DND-41 (cell line): ENCODE results near the gene RAPGEF2.

Source experiments
- ATAC-seq: fragments of 200-7000 bp; cut with Tn5 transposase; 3 replicates; pipeline ENCODE4 v1.9.1; 2021; ENCODE audit warnings: low read depth; ENCODE audit not compliant: insufficient read depth
- DNase-seq: peaks from one replicate; pipeline ENCODE4 v3.0.0-alpha.2; 2020
- H2AFZ ChIP-seq: 2 replicates; pipeline ENCODE4 v1.6.0; 2012; ENCODE audit warnings: low read depth, low read length
- H3K27ac ChIP-seq: 2 replicates; pipeline ENCODE4 v1.5.1; 2012; ENCODE audit warnings: low read length, inconsistent platforms
- H3K27me3 ChIP-seq: fragments of 200-600 bp; sonication (generic); 2 replicates; pipeline ENCODE4 v1.6.0; 2012; ENCODE audit warnings: low read length, mild to moderate bottlenecking, inconsistent platforms; ENCODE audit not compliant: insufficient read depth, poor library complexity
- H3K36me3 ChIP-seq: 2 replicates; pipeline ENCODE4 v1.5.1; 2012; ENCODE audit warnings: low read length, inconsistent platforms; ENCODE audit not compliant: insufficient read depth
- H3K4me1 ChIP-seq: 2 replicates; pipeline ENCODE4 v1.5.1; 2012; ENCODE audit warnings: mild to moderate bottlenecking, low read length; ENCODE audit not compliant: insufficient read depth
- H3K4me2 ChIP-seq: 2 replicates; pipeline ENCODE4 v1.6.0; 2012; ENCODE audit warnings: mild to moderate bottlenecking, moderate library complexity, low read length, inconsistent platforms; ENCODE audit not compliant: insufficient read depth
- H3K4me3 ChIP-seq, 2 experiments: fragments of 200-600 bp in 1 of 2; shearing (Covaris generic) in 1 of 2; 2 replicates each; pipeline ENCODE4 v1.5.1; 2012 to 2016; ENCODE audit warnings: inconsistent platforms in 2 of 2, low read length in 2 of 2, mild to moderate bottlenecking in 2 of 2, low read depth in 1 of 2, moderate library complexity in 1 of 2
- H3K79me2 ChIP-seq: 2 replicates; pipeline ENCODE4 v1.6.0; 2012; ENCODE audit warnings: low read length, inconsistent platforms; ENCODE audit not compliant: insufficient read depth
- H3K9ac ChIP-seq: 2 replicates; pipeline ENCODE4 v1.6.0; 2012; ENCODE audit warnings: low read depth, mild to moderate bottlenecking, inconsistent platforms, low read length, moderate library complexity
- H3K9me3 ChIP-seq: 2 replicates; pipeline ENCODE4 v1.5.1; 2012; ENCODE audit warnings: low read length, moderate library complexity, mild to moderate bottlenecking, inconsistent platforms; ENCODE audit not compliant: insufficient read depth, severe bottlenecking
- H4K20me1 ChIP-seq: 2 replicates; pipeline ENCODE4 v1.6.0; 2012; ENCODE audit warnings: low read length; ENCODE audit not compliant: insufficient read depth
- EZH2 ChIP-seq: IDR thresholded peaks from 3 replicates; pipeline ENCODE4 v1.6.1; 2012; ENCODE audit warnings: borderline replicate concordance, low read depth, mild to moderate bottlenecking, moderate library complexity, low read length, inconsistent platforms; ENCODE audit not compliant: severe bottlenecking
- TF ChIP-seq, protein P1 (sequence below): IDR thresholded peaks from 2 replicates; pipeline ENCODE4 v1.5.1; 2012; ENCODE audit warnings: borderline replicate concordance, low read length, moderate library complexity, mild to moderate bottlenecking; ENCODE audit not compliant: poor library complexity, severe bottlenecking; ENCODE audit errors: extremely low read depth

The RAPGEF2 gene

DNA sequence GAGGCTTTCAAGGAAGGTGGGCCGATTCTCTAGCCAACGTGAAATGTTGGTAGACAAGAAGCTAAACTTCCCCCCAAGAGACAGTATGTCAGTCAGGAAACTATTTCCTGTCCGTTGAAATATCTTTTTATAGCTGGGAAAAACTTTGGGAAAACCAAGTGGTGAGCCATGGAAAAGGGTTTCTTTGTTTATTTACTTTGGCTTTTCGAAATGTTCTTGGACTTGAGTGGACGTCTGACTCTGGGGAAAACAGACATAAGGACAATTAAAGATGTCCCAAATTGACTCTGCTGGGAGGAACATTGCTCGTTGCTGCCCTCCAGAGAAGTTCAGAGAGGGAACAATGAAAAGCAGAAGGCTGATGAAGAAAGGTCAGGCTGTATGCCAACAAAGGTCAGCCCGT lies 295.4 kb downstream of the RAPGEF2 start:
- Histone ChIP-seq H3K36me3 (no peaks in the 10 kb centered on the region), H3K4me2 (no peak overlapping the region), H2AFZ (no peak overlapping the region), H3K4me1 (no peaks in the 10 kb centered on the region), H3K4me3 (no peak overlapping the region), H3K9ac (no peak overlapping the region), H3K27me3 (no peaks in the 10 kb centered on the region), H3K27ac (no peak overlapping the region), H3K79me2 (no peaks in the 10 kb centered on the region), H4K20me1 (no peaks in the 10 kb centered on the region), H3K9me3 (no peaks in the 10 kb centered on the region)
- TF ChIP-seq, protein P1, sequence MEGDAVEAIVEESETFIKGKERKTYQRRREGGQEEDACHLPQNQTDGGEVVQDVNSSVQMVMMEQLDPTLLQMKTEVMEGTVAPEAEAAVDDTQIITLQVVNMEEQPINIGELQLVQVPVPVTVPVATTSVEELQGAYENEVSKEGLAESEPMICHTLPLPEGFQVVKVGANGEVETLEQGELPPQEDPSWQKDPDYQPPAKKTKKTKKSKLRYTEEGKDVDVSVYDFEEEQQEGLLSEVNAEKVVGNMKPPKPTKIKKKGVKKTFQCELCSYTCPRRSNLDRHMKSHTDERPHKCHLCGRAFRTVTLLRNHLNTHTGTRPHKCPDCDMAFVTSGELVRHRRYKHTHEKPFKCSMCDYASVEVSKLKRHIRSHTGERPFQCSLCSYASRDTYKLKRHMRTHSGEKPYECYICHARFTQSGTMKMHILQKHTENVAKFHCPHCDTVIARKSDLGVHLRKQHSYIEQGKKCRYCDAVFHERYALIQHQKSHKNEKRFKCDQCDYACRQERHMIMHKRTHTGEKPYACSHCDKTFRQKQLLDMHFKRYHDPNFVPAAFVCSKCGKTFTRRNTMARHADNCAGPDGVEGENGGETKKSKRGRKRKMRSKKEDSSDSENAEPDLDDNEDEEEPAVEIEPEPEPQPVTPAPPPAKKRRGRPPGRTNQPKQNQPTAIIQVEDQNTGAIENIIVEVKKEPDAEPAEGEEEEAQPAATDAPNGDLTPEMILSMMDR, result no peak
- no peak for TF ChIP-seq EZH2
- ATAC-seq (no peak), DNase-seq (no peak)

DNA sequence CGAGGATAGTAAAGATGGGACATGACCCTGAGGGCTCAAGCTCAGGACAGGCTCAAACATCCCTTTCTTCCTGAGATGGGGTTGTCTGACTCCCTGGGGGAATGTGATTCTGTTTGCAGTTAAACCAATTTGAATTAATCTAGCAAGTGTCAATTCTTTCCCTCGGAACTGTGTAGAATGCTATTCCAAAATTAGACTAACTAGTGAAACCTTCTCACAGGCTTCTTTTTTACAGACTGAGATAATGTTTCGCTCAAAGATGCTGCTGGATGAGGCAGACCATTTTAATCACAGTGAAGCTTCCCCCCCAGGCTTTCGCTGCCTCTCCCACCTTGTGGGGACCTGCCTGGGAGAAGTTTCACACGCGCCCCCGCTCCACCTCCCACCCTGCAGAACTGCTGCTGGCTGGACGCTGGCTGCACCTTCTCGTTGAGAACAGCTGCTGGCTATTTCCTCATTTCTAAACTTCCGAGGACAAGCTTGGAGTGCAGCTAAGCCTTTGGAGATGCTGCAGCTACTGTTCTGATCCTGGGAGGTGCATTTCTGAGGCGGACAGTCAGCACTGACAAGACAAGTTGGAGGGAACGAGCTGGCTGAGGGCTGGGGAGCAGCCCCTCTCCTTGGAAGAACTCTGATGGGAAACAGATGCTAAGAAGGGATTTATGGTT lies 297.8 kb downstream of the RAPGEF2 start:
- Histone ChIP-seq H3K36me3 (no peaks in the 10 kb centered on the region), H4K20me1 (no peaks in the 10 kb centered on the region), H3K79me2 (no peaks in the 10 kb centered on the region), H3K9ac (no peak overlapping the region), H3K4me3 (no peak overlapping the region), H3K27ac (no peak overlapping the region), H3K4me2 (no peak overlapping the region), H3K27me3 (no peaks in the 10 kb centered on the region), H3K4me1 (no peaks in the 10 kb centered on the region), H2AFZ (no peak overlapping the region), H3K9me3 (no peaks in the 10 kb centered on the region)
- no peak for TF ChIP-seq EZH2
- TF ChIP-seq, protein P1, result no peak
- ATAC-seq, result no peak
- DNase-seq, result no peak

DNA sequence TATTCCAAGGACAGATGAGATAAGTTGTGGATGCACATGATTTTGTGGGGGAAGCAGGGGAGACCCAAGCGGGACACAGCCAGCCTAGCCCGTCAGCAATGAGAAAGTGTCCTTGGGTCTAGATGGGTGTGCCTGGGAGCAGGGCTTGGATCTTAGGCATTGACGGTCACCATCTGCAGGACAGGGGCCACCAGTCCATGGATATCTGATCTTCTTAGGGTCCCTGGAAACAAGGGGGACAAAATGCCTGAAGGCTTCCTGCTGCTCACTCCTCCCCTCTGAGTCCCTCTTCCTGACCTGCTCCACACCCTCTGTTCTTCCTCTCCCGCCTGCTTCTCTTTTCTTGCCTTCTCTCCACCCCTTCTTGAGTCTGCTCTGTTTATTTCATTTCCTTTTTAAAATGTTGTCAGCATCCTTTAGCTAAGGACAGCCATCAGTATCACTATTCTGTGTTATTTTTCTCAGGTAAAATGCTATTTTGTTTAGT lies 298.4 kb downstream of the RAPGEF2 start:
- ATAC-seq, result no peak
- no peaks in the 10 kb centered on the region for H3K36me3 ChIP-seq
- TF ChIP-seq, protein P1, result no peak
- TF ChIP-seq EZH2, result no peak

More for the DNA sequence above, 298.4 kb downstream of the RAPGEF2 start:
- no peak for DNase-seq
- H3K27ac ChIP-seq, result no peak overlapping the region
- H2AFZ ChIP-seq, result no peak overlapping the region
- H3K9ac ChIP-seq, result no peak overlapping the region
- H4K20me1 ChIP-seq, result no peaks in the 10 kb centered on the region
- H3K4me1 ChIP-seq, result no peaks in the 10 kb centered on the region
- no peaks in the 10 kb centered on the region for H3K79me2 ChIP-seq
- H3K4me2 ChIP-seq, result no peak overlapping the region
- H3K9me3 ChIP-seq, result no peaks in the 10 kb centered on the region
- H3K27me3 ChIP-seq, result no peaks in the 10 kb centered on the region
- H3K4me3 ChIP-seq, result no peak overlapping the region
